HG03135 (cell line): ENCODE results near the gene PRR18.

Experiments
- ATAC-seq: cut with Tn5 transposase; IDR thresholded peaks from one replicate; pipeline ENCODE4 v1.9.1; 2021; ENCODE audit warnings: mild to moderate bottlenecking, moderate library complexity; ENCODE audit not compliant: unreplicated experiment

PRR18 gene

GRCh38 chr6:166307082-166308032 lies 835 bp downstream of the PRR18 start:
- peak; percentile 33 for ATAC-seq

DNA sequence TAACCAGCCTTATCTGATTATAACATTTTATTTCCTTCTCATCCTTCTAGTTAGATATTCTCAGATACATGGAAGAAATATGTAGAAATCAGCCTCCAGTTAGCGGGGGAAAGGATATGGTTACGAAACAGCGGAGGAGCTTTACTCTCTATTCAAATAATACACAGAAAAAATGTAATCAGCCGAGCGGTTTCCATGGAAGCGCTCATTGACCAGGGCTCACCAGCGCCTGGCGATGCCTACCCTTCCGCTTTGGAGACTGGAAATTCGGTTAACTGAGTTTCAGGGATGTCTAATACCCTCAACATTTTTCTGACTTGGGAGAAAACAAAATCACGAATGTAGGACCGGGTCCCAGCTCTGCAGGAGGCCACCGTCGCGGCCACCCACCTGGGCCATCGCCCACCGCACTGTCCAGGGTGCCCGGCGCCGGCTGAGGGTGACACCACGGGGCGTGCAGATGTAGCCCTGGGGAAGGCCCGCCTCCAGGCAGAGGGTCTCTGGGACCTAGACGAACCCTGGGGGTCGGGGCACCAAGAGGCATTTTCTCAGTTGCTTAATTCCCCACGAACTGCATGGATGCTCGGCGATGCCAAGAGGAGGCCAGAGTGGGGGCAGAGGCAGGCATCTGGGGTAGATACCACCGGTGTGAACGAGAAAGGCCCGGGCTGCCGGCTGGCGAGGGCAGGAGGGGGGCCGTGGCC lies 1.7 kb downstream of the PRR18 start:
- no peak for ATAC-seq

DNA sequence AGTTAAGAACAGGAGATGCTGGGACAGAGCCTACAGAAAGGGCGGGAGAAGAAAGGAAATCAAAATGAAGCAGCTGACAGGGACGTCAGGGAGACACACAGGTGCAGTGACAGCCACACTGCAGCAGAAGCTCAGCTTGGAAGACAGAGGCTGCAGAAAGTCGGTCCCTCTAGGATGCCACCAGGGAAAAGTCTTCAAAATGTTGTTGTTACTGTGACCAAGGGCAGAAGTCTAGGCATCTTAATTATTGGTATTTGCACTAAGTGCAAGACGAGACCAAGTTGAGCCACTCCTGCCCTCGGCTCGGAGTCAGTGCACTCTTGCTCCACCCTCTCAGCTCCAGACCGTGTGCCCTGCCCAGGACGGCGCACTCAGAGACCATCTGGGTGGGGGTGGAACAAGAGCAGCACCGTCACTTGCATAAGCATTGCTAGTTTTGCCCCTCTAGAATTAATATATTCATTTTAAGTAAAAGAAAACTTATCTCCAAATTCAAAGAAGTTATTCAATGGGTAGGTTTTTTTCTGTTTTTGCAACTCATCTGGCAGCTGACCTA lies 2.6 kb downstream of the PRR18 start:
- ATAC-seq: no peak

DNA sequence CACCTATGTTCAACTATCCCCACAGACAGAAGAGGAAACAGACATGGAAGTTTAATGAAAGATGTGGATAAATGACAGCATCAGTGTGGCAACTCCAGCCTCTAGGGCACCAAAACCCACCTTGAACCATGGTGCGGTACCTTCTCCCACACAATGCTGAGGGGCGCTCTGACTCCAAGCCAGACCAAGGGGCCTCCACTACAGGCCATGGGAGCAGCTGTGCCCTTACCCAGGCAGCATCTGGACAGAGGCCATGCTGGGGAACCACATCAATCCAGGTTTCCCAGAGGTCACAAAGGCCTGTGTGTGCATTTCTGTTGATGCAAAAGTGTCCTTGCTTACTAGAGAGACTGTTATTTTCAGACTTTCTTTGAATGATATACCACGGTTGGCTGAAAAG lies 4.1 kb downstream of the PRR18 start:
- no peak for ATAC-seq

GRCh38 chr6:166301611-166302529 lies 6.3 kb downstream of the PRR18 start:
- ATAC-seq: no peak

GRCh38 chr6:166300357-166300987 lies 7.7 kb downstream of the PRR18 start:
- ATAC-seq: no peak

DNA sequence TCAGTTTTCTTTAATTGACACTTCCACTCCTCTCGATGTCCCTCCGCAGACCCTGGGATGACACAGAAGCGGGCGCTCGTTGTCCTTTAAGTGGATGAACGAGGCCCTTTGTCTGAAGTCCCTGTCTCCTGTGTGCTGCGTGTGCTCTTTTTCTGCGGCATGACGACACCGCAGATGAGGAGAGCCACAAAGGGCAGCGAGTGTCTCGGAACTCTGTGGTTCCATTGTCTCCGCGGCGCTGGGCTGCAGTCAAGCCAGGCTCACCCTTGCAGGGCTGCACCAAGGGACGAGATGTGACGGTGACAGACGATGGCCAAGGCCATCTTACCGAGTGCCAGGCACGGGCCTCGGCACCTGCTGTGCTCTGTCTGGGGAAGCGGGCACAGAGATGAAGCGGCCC lies 10.6 kb downstream of the PRR18 start:
- ATAC-seq: no peak

DNA sequence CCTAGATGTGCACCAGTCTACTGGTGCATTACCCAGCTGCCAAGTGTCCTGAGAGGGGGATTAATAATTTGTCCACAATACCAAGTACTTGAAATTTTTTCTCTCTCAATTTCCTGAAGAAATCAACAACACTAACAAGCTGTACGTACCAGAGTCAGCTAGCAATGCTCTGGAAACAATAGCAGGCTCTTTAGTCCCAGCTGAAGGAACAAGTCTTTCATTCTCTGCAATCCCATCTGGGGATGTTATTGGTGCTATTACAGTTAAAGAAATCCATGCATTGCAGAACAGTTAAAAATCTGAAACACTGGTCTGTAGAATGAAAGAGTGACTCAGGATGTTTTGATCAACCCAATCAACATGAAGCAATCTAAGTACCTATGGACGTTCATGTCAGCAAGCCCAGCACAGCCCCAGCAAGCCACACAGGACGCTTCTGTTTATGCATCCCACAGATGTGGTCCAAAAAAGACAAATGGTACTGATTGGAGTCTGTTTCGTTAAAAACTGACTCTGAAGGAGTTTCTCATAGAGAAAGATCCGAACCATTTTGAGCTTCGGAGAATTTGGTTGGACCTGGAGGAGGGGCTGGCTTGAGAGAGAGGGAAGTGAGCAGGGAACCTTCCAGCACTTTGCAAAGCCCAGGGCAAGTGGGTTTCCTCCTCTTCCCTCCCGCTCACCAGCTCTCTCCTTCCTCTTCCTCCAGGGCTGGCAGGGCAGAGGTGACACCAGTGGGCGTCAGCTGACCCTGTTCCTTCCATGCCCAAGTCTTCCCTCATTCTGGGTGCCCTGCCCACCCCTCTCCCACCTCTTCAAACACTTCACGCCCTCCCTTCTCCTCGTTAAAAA lies 11.9 kb downstream of the PRR18 start:
- ATAC-seq: no peak

DNA sequence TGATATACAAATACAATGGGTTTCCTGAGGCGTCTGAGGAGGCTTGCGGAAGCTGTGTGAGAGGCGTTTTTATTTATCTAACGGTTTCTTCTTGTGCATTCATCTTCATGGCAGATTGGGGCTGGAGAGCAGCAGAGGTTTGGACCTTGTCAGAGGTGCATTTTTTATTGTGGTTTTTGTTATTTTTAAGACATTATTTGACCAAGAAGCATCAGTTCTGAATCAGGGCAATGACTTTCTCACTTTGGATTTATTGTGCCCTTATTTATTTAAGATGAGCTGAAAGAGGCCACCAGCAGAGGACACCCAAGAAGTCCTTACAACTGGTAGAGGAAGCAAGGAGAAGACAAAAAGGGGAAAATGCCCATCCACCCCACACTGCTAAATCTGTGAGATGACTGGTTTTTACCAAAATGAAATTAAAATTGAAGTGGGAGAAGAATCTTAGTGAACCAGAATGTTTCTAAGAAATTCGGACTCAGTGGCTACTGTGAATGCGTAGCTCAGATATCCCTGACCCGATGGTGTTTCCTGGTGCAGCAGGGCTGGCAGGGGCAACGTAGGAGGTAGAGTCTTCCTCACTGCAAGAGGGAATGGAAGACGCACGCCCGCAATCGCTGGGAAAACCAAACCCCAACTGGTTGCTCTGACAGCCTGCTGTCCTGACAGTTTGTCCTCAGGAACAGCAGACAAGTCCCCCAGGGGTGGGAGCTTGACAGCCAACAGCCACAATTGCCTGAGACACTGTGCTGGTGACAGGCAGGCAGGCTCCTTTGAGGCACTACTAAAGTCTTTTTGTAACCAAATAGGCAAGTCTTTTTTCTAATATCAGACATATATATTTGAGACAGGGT lies 14.2 kb downstream of the PRR18 start:
- no peak for ATAC-seq

DNA sequence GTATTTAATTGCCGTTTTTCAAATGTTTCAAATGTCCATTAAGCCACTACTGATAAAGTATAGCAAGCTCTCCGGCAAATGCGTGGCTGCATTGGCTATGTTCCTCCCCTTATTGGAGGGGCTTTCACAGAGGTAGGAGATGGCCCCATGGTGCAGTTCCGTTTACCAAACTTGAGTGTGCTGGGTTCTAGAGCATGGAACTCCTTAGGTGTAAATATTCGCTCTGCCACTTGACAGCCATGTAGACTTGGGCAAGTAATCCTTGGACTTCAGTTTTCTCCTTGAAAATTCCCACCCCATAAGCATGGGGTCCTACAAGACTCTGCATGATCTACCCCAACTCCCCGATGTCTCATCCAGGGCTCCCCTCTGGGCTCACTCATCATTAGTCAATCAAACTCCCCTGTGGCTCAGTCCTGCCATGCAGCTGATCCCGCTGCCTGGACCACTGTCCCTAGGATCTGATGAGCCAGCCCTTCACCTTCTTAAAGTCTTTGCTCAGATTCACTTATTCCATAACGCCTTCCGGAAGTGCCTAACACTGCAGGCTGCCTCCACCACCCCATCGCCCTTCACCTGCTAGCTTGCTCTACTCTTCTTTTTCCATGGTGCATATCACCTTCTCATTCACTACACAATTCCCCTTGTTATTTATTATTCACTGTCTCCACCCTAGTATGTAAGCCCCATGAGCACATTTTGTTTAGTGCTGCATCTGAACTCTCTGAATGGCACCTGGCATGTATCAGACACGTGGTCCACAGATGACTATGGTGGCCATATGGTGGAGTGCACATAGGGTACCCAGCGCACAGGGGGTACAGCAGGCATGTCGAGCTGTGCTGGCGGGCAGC lies 18.8 kb downstream of the PRR18 start:
- no peak for ATAC-seq

DNA sequence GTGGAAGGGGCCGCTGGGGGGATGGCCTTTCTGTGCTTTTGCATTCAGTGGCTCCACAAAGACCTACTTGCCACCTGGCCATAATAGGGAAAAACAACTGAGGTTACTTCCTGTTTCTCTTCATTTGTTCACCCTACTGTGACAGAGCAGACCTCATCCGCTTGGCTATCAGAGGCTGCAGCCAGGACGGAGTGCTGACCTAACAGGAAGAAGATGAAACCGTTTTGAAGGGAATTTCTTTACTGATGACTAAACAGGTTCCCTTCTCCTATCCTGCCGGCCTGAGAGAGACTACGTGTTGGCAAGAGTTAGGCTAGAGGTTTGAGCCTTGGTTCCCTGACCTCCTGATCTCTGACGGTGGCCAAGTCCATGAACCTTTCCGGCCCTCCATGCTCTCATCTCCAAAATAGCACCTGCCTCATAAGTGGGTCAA lies 21.3 kb downstream of the PRR18 start:
- ATAC-seq: peak; percentile 96

DNA sequence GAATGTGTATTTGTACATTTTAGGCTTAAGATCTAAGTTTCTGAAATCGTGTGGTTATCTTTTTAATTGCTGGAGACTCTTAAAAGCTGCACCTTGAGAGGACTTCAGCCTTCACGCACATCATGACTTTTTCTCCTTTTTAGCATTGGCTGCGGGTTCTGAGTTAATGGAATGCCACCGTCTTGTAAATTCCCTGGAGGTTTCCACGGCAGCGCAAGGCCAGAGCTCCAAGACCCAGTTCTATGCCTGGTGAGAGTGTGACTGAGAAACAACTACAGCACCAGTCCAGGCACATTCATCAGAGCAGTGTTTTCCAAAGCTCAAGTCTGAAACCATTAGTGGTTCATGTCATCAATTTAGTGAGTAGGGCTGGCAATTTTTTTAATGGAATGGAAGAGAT lies 23.0 kb downstream of the PRR18 start:
- no peak for ATAC-seq

DNA sequence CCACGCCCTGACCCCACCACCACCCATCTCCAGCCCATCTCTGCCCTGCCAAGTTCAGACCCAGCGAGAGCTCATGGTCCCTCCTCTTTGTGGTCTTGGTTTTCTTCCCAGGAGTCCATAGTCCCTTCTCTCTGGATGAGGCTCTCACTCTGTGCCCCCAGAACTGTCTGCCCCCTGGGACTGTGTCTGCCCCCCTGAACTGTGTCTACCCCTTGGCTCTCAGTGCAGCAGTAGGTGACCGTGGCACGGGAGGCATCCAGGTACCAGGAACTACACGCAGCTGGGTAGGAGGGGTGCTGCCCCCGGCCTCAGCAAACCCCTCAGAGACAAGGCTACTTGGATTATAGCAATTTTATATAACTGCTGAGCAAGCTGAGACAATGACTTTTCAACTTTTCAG lies 23.6 kb downstream of the PRR18 start:
- ATAC-seq: no peak

- no peak for ATAC-seq
These were observed 25.7 kb downstream of the PRR18 start for GRCh38 chr6:166282394-166283032.

DNA sequence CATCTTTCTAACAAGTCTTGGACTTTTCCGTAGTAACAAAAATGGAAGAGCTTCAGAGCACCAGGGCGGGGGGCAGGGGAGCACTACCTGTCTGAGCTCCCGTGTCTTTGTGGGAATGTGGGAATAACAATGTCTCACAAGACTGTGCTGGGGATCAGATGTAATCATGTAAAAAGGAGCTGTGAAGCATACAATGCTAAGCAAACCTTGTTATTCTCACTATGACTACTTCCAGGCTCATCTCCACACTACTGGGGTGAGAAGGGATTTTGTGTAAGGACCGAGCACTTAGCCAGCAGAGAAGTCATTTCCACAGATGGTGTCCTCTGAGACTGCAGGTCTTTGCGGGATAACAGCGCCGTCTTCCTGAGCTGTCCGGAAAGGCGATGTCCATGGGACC lies 27.1 kb downstream of the PRR18 start:
- ATAC-seq: no peak

DNA sequence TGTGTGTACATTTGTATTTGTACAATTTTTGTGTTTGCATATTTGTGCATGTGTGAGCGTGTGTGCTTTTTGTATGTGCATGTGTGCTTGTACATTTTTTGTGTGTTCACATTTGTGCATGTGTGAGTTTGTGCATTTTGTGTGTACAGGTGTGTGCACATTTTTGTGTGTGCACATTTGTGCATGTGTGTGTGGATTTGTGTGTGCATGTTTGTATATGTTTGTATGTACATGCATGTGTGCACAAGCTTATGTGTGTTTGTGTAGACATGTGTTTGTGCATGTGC lies 28.9 kb downstream of the PRR18 start:
- no peak for ATAC-seq
